Ishikawa (cell line): Measurements from ENCODE around the gene SNX27.

Source experiments
- CEBPB ChIP-seq: IDR thresholded peaks from 2 replicates; pipeline ENCODE4 v1.6.1; 2012
- CREB1 ChIP-seq: IDR thresholded peaks from 2 replicates; pipeline ENCODE4 v1.6.1; 2012; ENCODE audit warnings: low read depth
- EP300 ChIP-seq: IDR thresholded peaks from 2 replicates; pipeline ENCODE4 v1.6.1; 2012; ENCODE audit warnings: borderline replicate concordance
- FOXM1 ChIP-seq: IDR thresholded peaks from 2 replicates; pipeline ENCODE4 v1.6.1; 2012; ENCODE audit warnings: low read depth, borderline replicate concordance
- ZBTB7A ChIP-seq: IDR thresholded peaks from 2 replicates; pipeline ENCODE4 v1.6.1; 2012; ENCODE audit warnings: low read depth
- TF ChIP-seq, protein P1 (sequence below): IDR thresholded peaks from 2 replicates; pipeline ENCODE4 v1.6.1; 2012; ENCODE audit warnings: low read depth, mild to moderate bottlenecking

DNA sequence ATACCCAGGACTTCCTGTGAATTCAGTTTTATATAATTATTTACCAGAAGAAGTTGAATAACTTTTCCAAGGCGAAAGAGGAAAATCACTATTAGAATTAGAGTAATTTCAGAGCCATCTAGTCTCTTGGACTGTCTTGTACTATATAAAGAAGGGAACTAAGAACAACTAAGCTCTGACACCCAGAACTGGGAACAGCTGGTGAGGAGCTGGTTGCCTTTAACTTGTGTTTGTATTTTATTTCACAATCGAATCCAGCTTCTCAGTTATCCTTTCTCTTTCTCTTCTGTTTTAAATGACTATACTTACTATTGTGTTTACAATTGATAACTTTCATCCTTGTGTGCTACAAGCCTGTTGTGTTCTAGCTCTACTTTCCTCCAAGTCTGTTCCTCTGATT lies 8.4 kb downstream of the SNX27 start:
- TF ChIP-seq EP300 (no peak), ZBTB7A (no peak), CEBPB (no peak), CREB1 (no peak), FOXM1 (no peak)
- TF ChIP-seq, protein P1, sequence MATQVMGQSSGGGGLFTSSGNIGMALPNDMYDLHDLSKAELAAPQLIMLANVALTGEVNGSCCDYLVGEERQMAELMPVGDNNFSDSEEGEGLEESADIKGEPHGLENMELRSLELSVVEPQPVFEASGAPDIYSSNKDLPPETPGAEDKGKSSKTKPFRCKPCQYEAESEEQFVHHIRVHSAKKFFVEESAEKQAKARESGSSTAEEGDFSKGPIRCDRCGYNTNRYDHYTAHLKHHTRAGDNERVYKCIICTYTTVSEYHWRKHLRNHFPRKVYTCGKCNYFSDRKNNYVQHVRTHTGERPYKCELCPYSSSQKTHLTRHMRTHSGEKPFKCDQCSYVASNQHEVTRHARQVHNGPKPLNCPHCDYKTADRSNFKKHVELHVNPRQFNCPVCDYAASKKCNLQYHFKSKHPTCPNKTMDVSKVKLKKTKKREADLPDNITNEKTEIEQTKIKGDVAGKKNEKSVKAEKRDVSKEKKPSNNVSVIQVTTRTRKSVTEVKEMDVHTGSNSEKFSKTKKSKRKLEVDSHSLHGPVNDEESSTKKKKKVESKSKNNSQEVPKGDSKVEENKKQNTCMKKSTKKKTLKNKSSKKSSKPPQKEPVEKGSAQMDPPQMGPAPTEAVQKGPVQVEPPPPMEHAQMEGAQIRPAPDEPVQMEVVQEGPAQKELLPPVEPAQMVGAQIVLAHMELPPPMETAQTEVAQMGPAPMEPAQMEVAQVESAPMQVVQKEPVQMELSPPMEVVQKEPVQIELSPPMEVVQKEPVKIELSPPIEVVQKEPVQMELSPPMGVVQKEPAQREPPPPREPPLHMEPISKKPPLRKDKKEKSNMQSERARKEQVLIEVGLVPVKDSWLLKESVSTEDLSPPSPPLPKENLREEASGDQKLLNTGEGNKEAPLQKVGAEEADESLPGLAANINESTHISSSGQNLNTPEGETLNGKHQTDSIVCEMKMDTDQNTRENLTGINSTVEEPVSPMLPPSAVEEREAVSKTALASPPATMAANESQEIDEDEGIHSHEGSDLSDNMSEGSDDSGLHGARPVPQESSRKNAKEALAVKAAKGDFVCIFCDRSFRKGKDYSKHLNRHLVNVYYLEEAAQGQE, result no peak
